H9 (cell line): ENCODE measurements around the gene RBM34. TPM values are rescaled to one million over a fixed set of nuclear protein-coding genes. Genes with fewer than 3 reads are reported as not detected.

Experiments used
- DNase-seq: peaks from one replicate; pipeline ENCODE4 v3.0.0-alpha.2; 2017
- H2AFZ ChIP-seq: one replicate; pipeline ENCODE4 v1.6.1; 2013; ENCODE audit warnings: mild to moderate bottlenecking, low read length, control low read depth, moderate library complexity
- H2AK5ac ChIP-seq: 2 replicates; pipeline ENCODE4 v1.6.1; 2013; ENCODE audit warnings: low read length, control low read depth, mixed read lengths; ENCODE audit not compliant: insufficient read length
- H2BK120ac ChIP-seq: one replicate; pipeline ENCODE4 v1.6.1; 2013; ENCODE audit warnings: low read depth, mild to moderate bottlenecking, low read length, control low read depth, inconsistent platforms; ENCODE audit not compliant: poor library complexity, severe bottlenecking
- H2BK12ac ChIP-seq: 2 replicates; pipeline ENCODE4 v1.6.1; 2013; ENCODE audit warnings: low read length, control low read depth, mixed read lengths, low read depth; ENCODE audit not compliant: insufficient read length
- H2BK15ac ChIP-seq: 2 replicates; pipeline ENCODE4 v1.6.1; 2013; ENCODE audit warnings: low read depth, low read length, control low read depth
- H2BK20ac ChIP-seq: one replicate; pipeline ENCODE4 v1.6.1; 2013; ENCODE audit warnings: low read depth, mild to moderate bottlenecking, low read length, control low read depth, inconsistent platforms; ENCODE audit not compliant: poor library complexity, severe bottlenecking
- H2BK5ac ChIP-seq: 2 replicates; pipeline ENCODE4 v1.6.1; 2013; ENCODE audit warnings: low read length, control low read depth, mixed read lengths; ENCODE audit not compliant: insufficient read length
- H3K14ac ChIP-seq: 2 replicates; pipeline ENCODE4 v1.6.1; 2013; ENCODE audit warnings: low read length, control low read depth; ENCODE audit not compliant: insufficient read depth
- H3K18ac ChIP-seq: 2 replicates; pipeline ENCODE4 v1.6.1; 2013; ENCODE audit warnings: low read depth, mild to moderate bottlenecking, mixed read lengths, low read length, control low read depth; ENCODE audit not compliant: insufficient read length
- H3K23ac ChIP-seq: 2 replicates; pipeline ENCODE4 v1.6.1; 2013; ENCODE audit warnings: low read length, control low read depth, mixed read lengths, low read depth; ENCODE audit not compliant: insufficient read length
- H3K23me2 ChIP-seq: 2 replicates; pipeline ENCODE4 v1.6.1; 2013; ENCODE audit warnings: low read depth, mild to moderate bottlenecking, mixed read lengths, low read length, control low read depth; ENCODE audit not compliant: insufficient read length, poor library complexity, severe bottlenecking
- H3K27ac ChIP-seq: 2 replicates; pipeline ENCODE4 v1.5.1; 2013; ENCODE audit warnings: low read length, control low read depth, mixed read lengths, low read depth; ENCODE audit not compliant: insufficient read length
- H3K27me3 ChIP-seq: 2 replicates; pipeline ENCODE4 v1.6.1; 2013; ENCODE audit warnings: low read length, control low read depth, inconsistent platforms; ENCODE audit not compliant: insufficient read depth
- H3K4ac ChIP-seq: 2 replicates; pipeline ENCODE4 v1.6.1; 2013; ENCODE audit warnings: low read depth, mild to moderate bottlenecking, control low read depth, inconsistent platforms, low read length, moderate library complexity
- H3K4me1 ChIP-seq: 2 replicates; pipeline ENCODE4 v1.6.1; 2013; ENCODE audit warnings: low read length, control low read depth, inconsistent platforms; ENCODE audit not compliant: insufficient read depth
- H3K4me2 ChIP-seq: 2 replicates; pipeline ENCODE4 v1.6.1; 2013; ENCODE audit warnings: low read length, control low read depth, mixed read lengths; ENCODE audit not compliant: insufficient read length, insufficient read depth
- H3K56ac ChIP-seq: 2 replicates; pipeline ENCODE4 v1.6.1; 2013; ENCODE audit warnings: low read depth, mild to moderate bottlenecking, mixed read lengths, low read length, control low read depth; ENCODE audit not compliant: insufficient read length
- H3K79me1 ChIP-seq: 2 replicates; pipeline ENCODE4 v1.6.1; 2013; ENCODE audit warnings: low read depth, mild to moderate bottlenecking, moderate library complexity, low read length, control low read depth, inconsistent platforms; ENCODE audit not compliant: insufficient read depth, poor library complexity, severe bottlenecking
- H3K79me2 ChIP-seq: 2 replicates; pipeline ENCODE4 v1.6.1; 2013; ENCODE audit warnings: low read length, control low read depth, inconsistent platforms; ENCODE audit not compliant: insufficient read depth
- H3K9ac ChIP-seq: 2 replicates; pipeline ENCODE4 v1.6.1; 2013; ENCODE audit warnings: low read length, control low read depth, mixed read lengths; ENCODE audit not compliant: insufficient read length; ENCODE audit errors: extremely low read depth
- H3K9me3 ChIP-seq: one replicate; pipeline ENCODE4 v1.6.1; 2013; ENCODE audit warnings: low read depth, low read length, inconsistent platforms; ENCODE audit not compliant: control insufficient read depth
- H3T11ph ChIP-seq: one replicate; pipeline ENCODE4 v1.6.1; 2013; ENCODE audit warnings: mild to moderate bottlenecking, low read length, control low read depth, inconsistent platforms
- H4K20me1 ChIP-seq: one replicate; pipeline ENCODE4 v1.6.1; 2013; ENCODE audit not compliant: control insufficient read depth, insufficient read length, insufficient read depth
- H4K5ac ChIP-seq: 2 replicates; pipeline ENCODE4 v1.6.1; 2013; ENCODE audit warnings: low read depth, mild to moderate bottlenecking, mixed read lengths, low read length, control low read depth; ENCODE audit not compliant: insufficient read length
- H4K8ac ChIP-seq: replicated peaks from 2 replicates; pipeline ENCODE4 v1.6.1; 2013; ENCODE audit warnings: low read length, control low read depth, mixed read lengths, low read depth; ENCODE audit not compliant: insufficient read length
- H4K91ac ChIP-seq: 2 replicates; pipeline ENCODE4 v1.6.1; 2013; ENCODE audit warnings: low read depth, mild to moderate bottlenecking, moderate library complexity, mixed read lengths, low read length, control low read depth; ENCODE audit not compliant: insufficient read length
- H3K27ac Mint-ChIP-seq, 3 experiments: 2 replicates in 2 of 3; 3 replicates in 1 of 3; pipeline ENCODE4 v1.8.0; 2020 to 2021; ENCODE audit warnings: mixed read lengths in 3 of 3, mild to moderate bottlenecking in 1 of 3, moderate library complexity in 1 of 3
- H3K27me3 Mint-ChIP-seq: 2 replicates; pipeline ENCODE4 v1.8.0; 2021; ENCODE audit warnings: low read depth, mild to moderate bottlenecking, moderate library complexity, mixed read lengths
- H3K36me3 Mint-ChIP-seq, 3 experiments: 2 replicates in 2 of 3; 3 replicates in 1 of 3; pipeline ENCODE4 v1.8.0; 2020 to 2021; ENCODE audit warnings: low read depth in 3 of 3, mixed read lengths in 3 of 3; ENCODE audit not compliant: insufficient read depth in 1 of 3
- H3K4me1 Mint-ChIP-seq, 2 experiments: 2 replicates each; pipeline ENCODE4 v1.8.0; 2020; ENCODE audit warnings: mixed read lengths in 2 of 2
- H3K4me3 Mint-ChIP-seq, 2 experiments: 2 replicates in 1 of 2; 3 replicates in 1 of 2; pipeline ENCODE4 v1.8.0; 2020 to 2021; ENCODE audit warnings: mild to moderate bottlenecking in 2 of 2, mixed read lengths in 2 of 2, moderate library complexity in 1 of 2
- H3K9me3 Mint-ChIP-seq, 2 experiments: 2 replicates in 1 of 2; 3 replicates in 1 of 2; pipeline ENCODE4 v1.8.0; 2020; ENCODE audit warnings: mild to moderate bottlenecking in 2 of 2, mixed read lengths in 2 of 2, moderate library complexity in 1 of 2
- WGBS: extraction: QIAGEN DNeasy Blood & Tissue Kit; methylation state at CpG from one replicate; pipeline ENCODE4 v1.1.7; 2013; ENCODE audit warnings: missing lambda C conversion rate, low lambda C conversion rate, mixed read lengths; ENCODE audit not compliant: insufficient read length; ENCODE audit errors: extremely low coverage; 5-methylcytosine and 5-hydroxymethylcytosine counted together
- total RNA-seq: library from RNA; stranded (reverse); gene quantifications from 2 replicates; pipeline ENCODE4 v1.2.1, GENCODE V29; 2021
- TF ChIP-seq, protein P1 (sequence below): fragments of 200-600 bp; sonication (generic); conservative IDR thresholded peaks from 3 replicates; pipeline ENCODE4 v1.8.0; 2021; ENCODE audit warnings: antibody characterized with exemption, mild to moderate bottlenecking

The RBM34 gene
- total RNA-seq, 1 experiment from 2014 or later = 121 TPM

DNA sequence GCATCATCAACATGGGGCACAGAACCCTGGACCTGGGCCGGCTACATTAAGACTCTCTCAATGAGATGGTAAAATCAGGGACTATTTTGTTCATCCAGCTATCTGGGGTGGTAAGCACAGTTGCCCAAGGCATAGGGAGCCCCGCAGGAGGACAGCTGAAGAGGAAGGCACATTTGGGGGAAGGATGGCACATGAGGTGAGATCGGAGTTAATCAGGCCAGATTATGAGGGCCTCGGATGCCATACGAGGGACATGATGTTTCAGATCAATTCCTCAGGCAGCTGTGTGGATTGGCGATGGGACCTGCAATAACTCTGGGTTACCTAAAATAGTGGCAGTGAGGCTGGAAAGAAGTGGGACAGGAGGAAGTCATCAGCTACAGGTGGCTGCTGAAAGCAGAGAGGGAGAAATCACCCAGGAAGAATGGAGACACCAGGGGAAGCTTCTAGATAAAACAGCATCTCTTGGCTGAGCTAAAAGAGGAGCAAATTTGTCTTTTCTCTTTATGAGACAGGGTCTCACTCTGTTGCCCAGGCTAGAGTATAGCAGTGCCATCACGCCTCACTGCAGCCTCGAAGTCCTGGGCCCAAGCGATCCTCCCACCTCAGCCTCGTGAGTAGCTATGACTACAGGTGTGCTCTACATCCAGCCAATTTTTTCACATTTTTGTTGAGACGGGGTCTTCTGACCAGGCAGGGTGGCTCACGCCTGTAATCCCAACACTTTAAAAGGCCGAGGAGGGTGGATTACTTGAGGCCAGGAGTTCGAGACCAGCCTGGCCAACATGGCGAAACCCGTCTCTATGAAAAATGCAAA is 53.5 kb downstream of the RBM34 start:
- no peak overlapping the region for H4K5ac ChIP-seq
- Mint-ChIP-seq H3K4me1 (peaks cover 13 to 16% of the 10 kb centered on the region in 2 experiments), H3K27me3 (peaks cover 7% of the 10 kb centered on the region), H3K36me3 (peaks cover 37 to 54% (median 47%) of the 10 kb centered on the region in 3 experiments), H3K27ac (peak overlapping the region; percentile 5 to 94 (median 81); a peak in 4 of 7 replicates), H3K4me3 (no peak overlapping the region), H3K9me3 (no peaks in the 10 kb centered on the region)
- H2BK15ac ChIP-seq = no peak overlapping the region
- H3K79me2 ChIP-seq = no peaks in the 10 kb centered on the region
- TF ChIP-seq, protein P1, sequence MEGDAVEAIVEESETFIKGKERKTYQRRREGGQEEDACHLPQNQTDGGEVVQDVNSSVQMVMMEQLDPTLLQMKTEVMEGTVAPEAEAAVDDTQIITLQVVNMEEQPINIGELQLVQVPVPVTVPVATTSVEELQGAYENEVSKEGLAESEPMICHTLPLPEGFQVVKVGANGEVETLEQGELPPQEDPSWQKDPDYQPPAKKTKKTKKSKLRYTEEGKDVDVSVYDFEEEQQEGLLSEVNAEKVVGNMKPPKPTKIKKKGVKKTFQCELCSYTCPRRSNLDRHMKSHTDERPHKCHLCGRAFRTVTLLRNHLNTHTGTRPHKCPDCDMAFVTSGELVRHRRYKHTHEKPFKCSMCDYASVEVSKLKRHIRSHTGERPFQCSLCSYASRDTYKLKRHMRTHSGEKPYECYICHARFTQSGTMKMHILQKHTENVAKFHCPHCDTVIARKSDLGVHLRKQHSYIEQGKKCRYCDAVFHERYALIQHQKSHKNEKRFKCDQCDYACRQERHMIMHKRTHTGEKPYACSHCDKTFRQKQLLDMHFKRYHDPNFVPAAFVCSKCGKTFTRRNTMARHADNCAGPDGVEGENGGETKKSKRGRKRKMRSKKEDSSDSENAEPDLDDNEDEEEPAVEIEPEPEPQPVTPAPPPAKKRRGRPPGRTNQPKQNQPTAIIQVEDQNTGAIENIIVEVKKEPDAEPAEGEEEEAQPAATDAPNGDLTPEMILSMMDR = no peak
- no peak overlapping the region for H2AFZ ChIP-seq
- H3K4ac ChIP-seq = no peak overlapping the region
- H3K23ac ChIP-seq = no peak overlapping the region
- no peak overlapping the region for H2BK12ac ChIP-seq
- no peak overlapping the region for H4K8ac ChIP-seq
- no peak overlapping the region for H3K18ac ChIP-seq
- no peak overlapping the region for H3T11ph ChIP-seq
- no peak overlapping the region for H2AK5ac ChIP-seq
- H3K27me3 ChIP-seq = no peaks in the 10 kb centered on the region
- no peak overlapping the region for H2BK20ac ChIP-seq
- H2BK120ac ChIP-seq = no peak overlapping the region
- no peak overlapping the region for H3K27ac ChIP-seq
- no peak for DNase-seq
- no peak overlapping the region for H3K4me2 ChIP-seq
- H3K14ac ChIP-seq = no peak overlapping the region
- no peak overlapping the region for H3K56ac ChIP-seq
- no peak overlapping the region for H3K9ac ChIP-seq
- no CpG with 5 or more reads among the region's 16 CpGs for WGBS
- no peaks in the 10 kb centered on the region for H4K20me1 ChIP-seq
- H3K79me1 ChIP-seq = no peaks in the 10 kb centered on the region
- no peak overlapping the region for H4K91ac ChIP-seq
- no peaks in the 10 kb centered on the region for H3K9me3 ChIP-seq
- no peak overlapping the region for H2BK5ac ChIP-seq
- H3K23me2 ChIP-seq = no peaks in the 10 kb centered on the region
- H3K4me1 ChIP-seq = no peaks in the 10 kb centered on the region
